OCI-LY7 (cell line): Measurements from ENCODE around the gene MARK2.

ENCODE experiments used
- CTCF ChIP-seq: fragments of 200-600 bp; sonication (generic); conservative IDR thresholded peaks from 2 replicates; pipeline ENCODE4 v1.5.1; 2014; ENCODE audit warnings: mild to moderate bottlenecking, antibody characterized with exemption, low read length, moderate library complexity, mixed read lengths
- EZH2phosphoT487 ChIP-seq: fragments of 200-600 bp; sonication (generic); IDR thresholded peaks from 2 replicates; pipeline ENCODE4 v1.6.1; 2018; ENCODE audit warnings: low read depth, borderline replicate concordance, mild to moderate bottlenecking, mixed run types, antibody characterized with exemption, low read length, moderate library complexity, mixed read lengths

- TF ChIP-seq CTCF = no peak; the same call in 1 of the 2 replicates
- no peak for TF ChIP-seq EZH2phosphoT487
Observed at GRCh38 chr11:63813563-63814382, 25.1 kb upstream of the MARK2 start.
